DOHH2 (cell line): ENCODE results near the gene CACNA2D4.

Experiments
- H3F3A ChIP-seq: fragments of 200-600 bp; sonication (generic), shearing (Covaris generic); 2 replicates; pipeline ENCODE4 v1.6.0; 2016; ENCODE audit warnings: antibody characterized with exemption, mild to moderate bottlenecking; ENCODE audit not compliant: control insufficient read depth, insufficient read depth
- H3K27ac ChIP-seq: fragments of 200-600 bp; sonication (generic); 2 replicates; pipeline ENCODE4 v1.5.1; 2014; ENCODE audit warnings: low read depth, mild to moderate bottlenecking, low read length, moderate library complexity
- H3K27me3 ChIP-seq: fragments of 200-600 bp; sonication (generic); 2 replicates; pipeline ENCODE4 v1.6.1; 2014; ENCODE audit warnings: mild to moderate bottlenecking, low read length, mixed read lengths; ENCODE audit not compliant: control insufficient read depth
- H3K36me3 ChIP-seq: fragments of 200-600 bp; sonication (generic); 2 replicates; pipeline ENCODE4 v1.6.1; 2014; ENCODE audit warnings: mild to moderate bottlenecking, low read length, moderate library complexity, mixed read lengths; ENCODE audit not compliant: control insufficient read depth
- H3K4me1 ChIP-seq: fragments of 200-600 bp; sonication (generic); 2 replicates; pipeline ENCODE4 v1.6.1; 2014; ENCODE audit warnings: mild to moderate bottlenecking, low read length, mixed read lengths; ENCODE audit not compliant: control insufficient read depth
- H3K4me2 ChIP-seq: fragments of 200-600 bp; sonication (generic); 2 replicates; pipeline ENCODE4 v1.6.0; 2014; ENCODE audit warnings: mild to moderate bottlenecking, low read length, moderate library complexity
- H3K4me3 ChIP-seq: fragments of 200-600 bp; sonication (generic); 2 replicates; pipeline ENCODE4 v1.5.1; 2014; ENCODE audit warnings: mild to moderate bottlenecking, low read length, mixed read lengths
- H3K79me2 ChIP-seq: fragments of 200-600 bp; sonication (generic); 2 replicates; pipeline ENCODE4 v1.6.1; 2014; ENCODE audit warnings: mild to moderate bottlenecking, low read length, mixed read lengths; ENCODE audit not compliant: control insufficient read depth
- H3K9me2 ChIP-seq: fragments of 200-600 bp; sonication (generic); replicated peaks from 2 replicates; pipeline ENCODE4 v1.6.1; 2014; ENCODE audit warnings: mild to moderate bottlenecking, low read length, mixed read lengths; ENCODE audit not compliant: control insufficient read depth
- H3K9me3 ChIP-seq: fragments of 200-600 bp; sonication (generic); 2 replicates; pipeline ENCODE4 v1.6.1; 2014; ENCODE audit warnings: antibody characterized with exemption, low read length, mixed read lengths; ENCODE audit not compliant: control insufficient read depth, insufficient read depth
- H4K20me1 ChIP-seq: fragments of 200-600 bp; sonication (generic); 2 replicates; pipeline ENCODE4 v1.6.0; 2014; ENCODE audit warnings: low read depth, mild to moderate bottlenecking, antibody characterized with exemption, low read length, moderate library complexity; ENCODE audit not compliant: control insufficient read depth, insufficient read depth
- EZH2phosphoT487 ChIP-seq: fragments of 200-600 bp; sonication (generic); IDR thresholded peaks from 2 replicates; pipeline ENCODE4 v1.6.1; 2017; ENCODE audit warnings: borderline replicate concordance, mild to moderate bottlenecking, antibody characterized with exemption, low read length, moderate library complexity, mixed read lengths
- TF ChIP-seq, protein P1 (sequence below): fragments of 200-600 bp; sonication (generic); IDR thresholded peaks from one replicate; pipeline ENCODE4 v1.5.1; 2014; ENCODE audit warnings: antibody characterized with exemption, mild to moderate bottlenecking, low read depth, low read length; ENCODE audit not compliant: poor library complexity, severe bottlenecking

The CACNA2D4 gene

DNA sequence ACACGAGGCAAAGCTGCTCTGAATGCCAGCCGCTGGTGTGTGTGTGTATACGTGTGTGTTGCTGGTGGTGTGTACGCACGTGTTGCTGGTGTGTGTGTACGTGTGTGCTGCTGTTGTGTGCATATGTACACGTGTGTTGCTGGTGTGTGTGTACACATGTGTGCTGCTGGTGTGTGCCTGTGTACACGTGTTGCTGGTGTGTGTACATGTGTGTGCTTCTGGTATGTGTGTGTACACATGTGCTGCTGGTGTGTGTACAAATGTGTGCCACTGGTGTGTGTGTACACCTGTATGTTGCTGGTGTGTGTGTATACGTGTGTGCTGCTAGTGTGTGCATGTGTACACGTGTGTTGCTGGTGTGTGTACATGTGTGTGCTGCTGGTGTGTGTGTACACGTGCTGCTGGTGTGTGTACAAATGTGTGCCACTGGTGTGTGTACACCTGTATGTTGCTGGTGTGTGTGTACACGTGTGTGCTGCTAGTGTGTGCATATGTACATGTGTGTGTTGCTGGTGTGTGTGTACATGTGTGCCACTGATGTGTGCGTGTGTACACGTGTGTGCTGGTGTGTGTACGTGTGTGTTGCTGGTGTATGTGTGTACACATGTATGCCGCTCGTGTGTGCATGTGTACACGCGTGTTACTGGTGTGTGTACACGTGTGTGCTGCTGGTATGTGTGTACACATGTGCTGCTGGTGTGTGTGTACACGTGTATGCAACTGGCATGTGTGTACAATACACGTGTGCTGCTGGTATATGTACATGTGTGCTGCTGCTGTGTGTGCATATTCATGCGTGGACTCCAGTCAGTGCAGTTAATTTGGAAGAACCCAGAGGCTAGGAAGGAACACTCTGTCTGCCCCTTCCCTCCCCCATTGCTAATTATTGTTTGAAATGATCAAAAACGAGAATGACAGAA lies 47.2 kb downstream of the CACNA2D4 start:
- Histone ChIP-seq H3K4me1 (no peaks in the 10 kb centered on the region), H3K9me3 (peaks cover 10% of the 10 kb centered on the region; the same call in 1 of the 2 replicates), H3K27ac (no peak overlapping the region), H3F3A (no peaks in the 10 kb centered on the region), H3K79me2 (no peaks in the 10 kb centered on the region), H3K9me2 (no peaks in the 10 kb centered on the region), H3K4me3 (no peak overlapping the region), H3K4me2 (no peak overlapping the region), H3K36me3 (no peaks in the 10 kb centered on the region), H3K27me3 (peaks cover 15% of the 10 kb centered on the region; the same call in 1 of the 2 replicates), H4K20me1 (no peaks in the 10 kb centered on the region)
- TF ChIP-seq, protein P1, sequence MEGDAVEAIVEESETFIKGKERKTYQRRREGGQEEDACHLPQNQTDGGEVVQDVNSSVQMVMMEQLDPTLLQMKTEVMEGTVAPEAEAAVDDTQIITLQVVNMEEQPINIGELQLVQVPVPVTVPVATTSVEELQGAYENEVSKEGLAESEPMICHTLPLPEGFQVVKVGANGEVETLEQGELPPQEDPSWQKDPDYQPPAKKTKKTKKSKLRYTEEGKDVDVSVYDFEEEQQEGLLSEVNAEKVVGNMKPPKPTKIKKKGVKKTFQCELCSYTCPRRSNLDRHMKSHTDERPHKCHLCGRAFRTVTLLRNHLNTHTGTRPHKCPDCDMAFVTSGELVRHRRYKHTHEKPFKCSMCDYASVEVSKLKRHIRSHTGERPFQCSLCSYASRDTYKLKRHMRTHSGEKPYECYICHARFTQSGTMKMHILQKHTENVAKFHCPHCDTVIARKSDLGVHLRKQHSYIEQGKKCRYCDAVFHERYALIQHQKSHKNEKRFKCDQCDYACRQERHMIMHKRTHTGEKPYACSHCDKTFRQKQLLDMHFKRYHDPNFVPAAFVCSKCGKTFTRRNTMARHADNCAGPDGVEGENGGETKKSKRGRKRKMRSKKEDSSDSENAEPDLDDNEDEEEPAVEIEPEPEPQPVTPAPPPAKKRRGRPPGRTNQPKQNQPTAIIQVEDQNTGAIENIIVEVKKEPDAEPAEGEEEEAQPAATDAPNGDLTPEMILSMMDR, result no peak
- no peak for TF ChIP-seq EZH2phosphoT487

DNA sequence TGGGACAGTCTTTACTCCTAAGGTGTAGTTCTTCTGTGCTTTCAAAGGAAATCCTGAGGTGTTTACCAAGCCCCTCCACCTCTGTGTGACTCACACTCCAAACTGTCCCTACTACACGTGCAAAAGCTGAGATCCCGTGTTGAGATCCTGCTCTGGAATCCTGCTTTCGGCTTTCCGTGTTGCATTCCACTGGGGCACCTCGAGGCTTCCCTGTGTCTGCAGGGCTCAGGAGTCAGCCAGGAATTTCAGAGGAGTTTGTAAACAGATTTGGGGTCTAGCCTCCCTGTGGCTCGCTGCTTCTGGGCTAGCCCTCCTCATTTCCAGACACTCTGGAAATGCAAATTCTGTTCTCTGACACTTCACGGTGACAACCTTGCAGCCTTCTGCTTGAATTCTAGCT lies 48.4 kb downstream of the CACNA2D4 start:
- H3K9me2 ChIP-seq, result no peaks in the 10 kb centered on the region
- no peaks in the 10 kb centered on the region for H3K36me3 ChIP-seq
- H3K27me3 ChIP-seq, result peaks cover 7% of the 10 kb centered on the region; the same call in 1 of the 2 replicates
- H3F3A ChIP-seq, result no peaks in the 10 kb centered on the region
- H3K4me3 ChIP-seq, result no peak overlapping the region
- no peak overlapping the region for H3K27ac ChIP-seq
- peaks cover 10% of the 10 kb centered on the region; the same call in 1 of the 2 replicates for H3K9me3 ChIP-seq
- no peaks in the 10 kb centered on the region for H3K79me2 ChIP-seq
- H3K4me1 ChIP-seq, result no peaks in the 10 kb centered on the region
- H3K4me2 ChIP-seq, result no peak overlapping the region
- no peaks in the 10 kb centered on the region for H4K20me1 ChIP-seq
- TF ChIP-seq, protein P1, result no peak
- no peak for TF ChIP-seq EZH2phosphoT487

DNA sequence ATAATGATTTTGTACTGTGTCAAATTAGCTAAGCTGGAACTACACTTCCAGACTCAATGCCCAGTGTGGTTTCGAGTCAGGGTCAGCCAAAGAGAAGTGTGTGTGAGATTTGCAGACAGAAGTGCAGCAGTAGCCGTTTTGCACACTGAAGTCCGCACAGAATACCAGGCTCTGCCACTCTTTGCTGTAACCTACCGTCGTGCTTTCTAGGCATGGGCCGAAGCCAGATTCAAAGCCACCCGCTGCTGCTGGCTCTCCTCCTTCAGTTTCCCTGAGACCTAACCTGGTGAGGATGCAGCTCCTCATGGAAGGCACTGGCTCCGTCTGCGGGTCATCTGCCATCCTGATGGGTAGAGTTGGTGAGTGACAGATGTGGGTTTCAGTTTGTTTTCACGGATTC lies 49.3 kb downstream of the CACNA2D4 start:
- Histone ChIP-seq H3K4me1 (no peaks in the 10 kb centered on the region), H3K27me3 (0 out of 2 replicates have a peak, but pooled peaks cover 2% of the 10 kb centered on the region)

More for the DNA sequence above, 49.3 kb downstream of the CACNA2D4 start:
- Histone ChIP-seq H4K20me1 (no peaks in the 10 kb centered on the region), H3K4me2 (no peak overlapping the region), H3K9me2 (no peaks in the 10 kb centered on the region), H3K4me3 (no peak overlapping the region), H3K79me2 (no peaks in the 10 kb centered on the region), H3K9me3 (peaks cover 10% of the 10 kb centered on the region; the same call in 1 of the 2 replicates), H3F3A (no peaks in the 10 kb centered on the region), H3K27ac (no peak overlapping the region), H3K36me3 (no peaks in the 10 kb centered on the region)
- TF ChIP-seq, protein P1, result no peak
- TF ChIP-seq EZH2phosphoT487, result no peak
